ENCODE measurements around the gene SMARCD3. TPM values are rescaled to one million over a fixed set of nuclear protein-coding genes. Genes with fewer than 3 reads are reported as not detected.

SMARCD3 gene
- total RNA-seq, 1 experiment from 2014 or later, result 27.8 TPM

DNA sequence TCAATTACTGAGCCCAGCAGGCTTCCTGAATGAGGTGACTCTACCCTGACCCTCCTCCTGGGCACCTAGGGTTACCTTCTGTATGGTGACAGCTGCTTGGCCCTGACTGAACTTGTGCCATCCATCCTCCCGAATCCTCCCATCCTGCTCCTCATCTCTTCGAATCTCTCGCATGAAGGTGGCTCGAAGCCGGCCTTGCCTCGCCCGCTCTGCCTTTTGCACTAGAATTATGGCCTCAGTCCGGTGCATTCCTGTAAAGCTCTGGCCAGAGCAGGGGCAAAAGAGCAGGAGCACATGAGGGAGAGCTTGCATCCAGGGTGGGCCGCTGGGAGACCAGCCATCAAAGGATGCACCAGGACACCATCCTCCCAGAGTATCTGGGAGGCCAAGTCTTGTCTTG is 45.7 kb downstream of the SMARCD3 start:
- ATAC-seq, result no peak

DNA sequence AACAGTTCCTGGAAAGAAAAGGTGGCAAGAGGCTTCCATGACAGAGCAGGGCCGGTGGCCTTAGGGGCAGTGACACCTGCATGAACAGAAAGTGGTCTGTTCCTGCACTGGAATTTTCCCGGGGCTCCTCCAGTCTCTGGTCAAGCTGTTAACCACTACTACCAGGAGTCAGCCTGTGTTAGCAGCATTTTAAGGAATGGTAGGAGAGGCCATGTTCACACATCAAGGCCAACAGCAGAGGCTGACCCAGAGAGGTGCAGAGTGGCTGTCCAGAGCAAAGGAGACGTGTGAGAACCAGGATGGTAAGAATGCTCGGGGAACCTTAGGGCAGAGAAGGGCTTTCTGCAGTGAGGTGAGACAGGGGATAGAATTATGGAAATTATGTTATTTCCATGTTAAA is 46.7 kb downstream of the SMARCD3 start:
- TF ChIP-seq, protein P1, sequence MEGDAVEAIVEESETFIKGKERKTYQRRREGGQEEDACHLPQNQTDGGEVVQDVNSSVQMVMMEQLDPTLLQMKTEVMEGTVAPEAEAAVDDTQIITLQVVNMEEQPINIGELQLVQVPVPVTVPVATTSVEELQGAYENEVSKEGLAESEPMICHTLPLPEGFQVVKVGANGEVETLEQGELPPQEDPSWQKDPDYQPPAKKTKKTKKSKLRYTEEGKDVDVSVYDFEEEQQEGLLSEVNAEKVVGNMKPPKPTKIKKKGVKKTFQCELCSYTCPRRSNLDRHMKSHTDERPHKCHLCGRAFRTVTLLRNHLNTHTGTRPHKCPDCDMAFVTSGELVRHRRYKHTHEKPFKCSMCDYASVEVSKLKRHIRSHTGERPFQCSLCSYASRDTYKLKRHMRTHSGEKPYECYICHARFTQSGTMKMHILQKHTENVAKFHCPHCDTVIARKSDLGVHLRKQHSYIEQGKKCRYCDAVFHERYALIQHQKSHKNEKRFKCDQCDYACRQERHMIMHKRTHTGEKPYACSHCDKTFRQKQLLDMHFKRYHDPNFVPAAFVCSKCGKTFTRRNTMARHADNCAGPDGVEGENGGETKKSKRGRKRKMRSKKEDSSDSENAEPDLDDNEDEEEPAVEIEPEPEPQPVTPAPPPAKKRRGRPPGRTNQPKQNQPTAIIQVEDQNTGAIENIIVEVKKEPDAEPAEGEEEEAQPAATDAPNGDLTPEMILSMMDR (IDR thresholded peaks at IDR 0.05), result no peak
- TF ChIP-seq, protein P2, sequence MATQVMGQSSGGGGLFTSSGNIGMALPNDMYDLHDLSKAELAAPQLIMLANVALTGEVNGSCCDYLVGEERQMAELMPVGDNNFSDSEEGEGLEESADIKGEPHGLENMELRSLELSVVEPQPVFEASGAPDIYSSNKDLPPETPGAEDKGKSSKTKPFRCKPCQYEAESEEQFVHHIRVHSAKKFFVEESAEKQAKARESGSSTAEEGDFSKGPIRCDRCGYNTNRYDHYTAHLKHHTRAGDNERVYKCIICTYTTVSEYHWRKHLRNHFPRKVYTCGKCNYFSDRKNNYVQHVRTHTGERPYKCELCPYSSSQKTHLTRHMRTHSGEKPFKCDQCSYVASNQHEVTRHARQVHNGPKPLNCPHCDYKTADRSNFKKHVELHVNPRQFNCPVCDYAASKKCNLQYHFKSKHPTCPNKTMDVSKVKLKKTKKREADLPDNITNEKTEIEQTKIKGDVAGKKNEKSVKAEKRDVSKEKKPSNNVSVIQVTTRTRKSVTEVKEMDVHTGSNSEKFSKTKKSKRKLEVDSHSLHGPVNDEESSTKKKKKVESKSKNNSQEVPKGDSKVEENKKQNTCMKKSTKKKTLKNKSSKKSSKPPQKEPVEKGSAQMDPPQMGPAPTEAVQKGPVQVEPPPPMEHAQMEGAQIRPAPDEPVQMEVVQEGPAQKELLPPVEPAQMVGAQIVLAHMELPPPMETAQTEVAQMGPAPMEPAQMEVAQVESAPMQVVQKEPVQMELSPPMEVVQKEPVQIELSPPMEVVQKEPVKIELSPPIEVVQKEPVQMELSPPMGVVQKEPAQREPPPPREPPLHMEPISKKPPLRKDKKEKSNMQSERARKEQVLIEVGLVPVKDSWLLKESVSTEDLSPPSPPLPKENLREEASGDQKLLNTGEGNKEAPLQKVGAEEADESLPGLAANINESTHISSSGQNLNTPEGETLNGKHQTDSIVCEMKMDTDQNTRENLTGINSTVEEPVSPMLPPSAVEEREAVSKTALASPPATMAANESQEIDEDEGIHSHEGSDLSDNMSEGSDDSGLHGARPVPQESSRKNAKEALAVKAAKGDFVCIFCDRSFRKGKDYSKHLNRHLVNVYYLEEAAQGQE (IDR thresholded peaks at IDR 0.05; ENCODE audit: insufficient read depth in 1 of 2, low read depth in 2 of 2, low read length in 1 of 2), result no peak
- TF ChIP-seq POLR2AphosphoS5 (IDR thresholded peaks at IDR 0.05; ENCODE audit: low read depth, low read length) (no peak), SIN3A (IDR thresholded peaks at IDR 0.05; ENCODE audit: borderline replicate concordance, insufficient read depth, low read depth, low read length) (no peak), TCF7L2 (IDR thresholded peaks at IDR 0.05; ENCODE audit: low read depth, low read length) (no peak)

More for the DNA sequence above, 45.7 kb downstream of the SMARCD3 start:
- 0 out of 2 replicates have a peak, but pooled peaks cover 2% of the 10 kb centered on the region for H3K27me3 ChIP-seq (ENCODE audit: control insufficient read depth, insufficient read depth, low read length)
- TF ChIP-seq, protein P2 (IDR thresholded peaks at IDR 0.05; ENCODE audit: insufficient read depth in 1 of 2, low read depth in 2 of 2, low read length in 1 of 2), result no peak
- no peak for TF ChIP-seq POLR2AphosphoS5 (IDR thresholded peaks at IDR 0.05; ENCODE audit: low read depth, low read length)
- TF ChIP-seq, protein P1 (IDR thresholded peaks at IDR 0.05), result no peak
- TF ChIP-seq SIN3A (IDR thresholded peaks at IDR 0.05; ENCODE audit: borderline replicate concordance, insufficient read depth, low read depth, low read length), result no peak
- TF ChIP-seq TCF7L2 (IDR thresholded peaks at IDR 0.05; ENCODE audit: low read depth, low read length), result no peak
- POLR2A ChIA-PET, result no interaction called here
- H3K36me3 ChIP-seq (ENCODE audit: control insufficient read depth, insufficient read depth, low read length), result no peaks in the 10 kb centered on the region
- no TSS peak for BruUV-seq (replicated peaks)
- no peak overlapping the region for H3K27ac ChIP-seq (ENCODE audit: low read length)
- H3K4me1 ChIP-seq (ENCODE audit: control insufficient read depth, insufficient read depth, low read length), result no peaks in the 10 kb centered on the region
- no peak overlapping the region for H3K4me3 ChIP-seq (ENCODE audit: low read depth in 2 of 2, low read length in 2 of 2)
- in situ Hi-C loops (cut with HindIII; ENCODE audit: low pct_unique_long_range_greater_than_20kb, low sequenced_read_pairs), result no loop called here
- intact Hi-C loops (cut with micrococcal nuclease; ENCODE audit: unreplicated experiment), result no loop called here
- no peak for DNase-seq (ENCODE audit: low read depth, low spot score)
- CTCF ChIA-PET, result no interaction called here
- H3K9me3 ChIP-seq (ENCODE audit: control insufficient read depth, insufficient read depth, low read depth, low read length), result no peaks in the 10 kb centered on the region

More for the DNA sequence above, 46.7 kb downstream of the SMARCD3 start:
- H3K4me3 ChIP-seq (ENCODE audit: low read depth in 2 of 2, low read length in 2 of 2), result no peak overlapping the region
- POLR2A ChIA-PET, result no interaction called here
- 0 out of 2 replicates have a peak, but pooled peaks cover 2% of the 10 kb centered on the region for H3K27me3 ChIP-seq (ENCODE audit: control insufficient read depth, insufficient read depth, low read length)
- DNase-seq (ENCODE audit: low read depth, low spot score) (no peak), ATAC-seq (no peak)
- in situ Hi-C loops (cut with HindIII; ENCODE audit: low pct_unique_long_range_greater_than_20kb, low sequenced_read_pairs) (no loop called here), intact Hi-C loops (cut with micrococcal nuclease; ENCODE audit: unreplicated experiment) (no loop called here)
- CTCF ChIA-PET, result no interaction called here
- H3K9me3 ChIP-seq (ENCODE audit: control insufficient read depth, insufficient read depth, low read depth, low read length), result no peaks in the 10 kb centered on the region
- no TSS peak for BruUV-seq (replicated peaks)
- H3K36me3 ChIP-seq (ENCODE audit: control insufficient read depth, insufficient read depth, low read length), result no peaks in the 10 kb centered on the region
- H3K27ac ChIP-seq (ENCODE audit: low read length), result no peak overlapping the region
- no peaks in the 10 kb centered on the region for H3K4me1 ChIP-seq (ENCODE audit: control insufficient read depth, insufficient read depth, low read length)

Data from Panc1 (cell line).